Activated naive CD4-positive, alpha-beta T cell treated with anti-CD3 and anti-CD28 coated beads for 36 hours (primary cell): ENCODE data around the gene DENND1B. TPM values are rescaled to one million over a fixed set of nuclear protein-coding genes. Genes with fewer than 3 reads are reported as not detected.

Experiments used
- CTCF ChIA-PET: fragments of 350-600 bp; sonication (Branson Sonifier 250); formaldehyde crosslinking; loops from one replicate; lab custom pipeline; 2021; ENCODE audit warnings: antibody characterized with exemption; lab: Charles Lee
- DNase-seq: peaks from one replicate; pipeline ENCODE4 v3.0.0-alpha.2; 2020
- H3K27ac Mint-ChIP-seq: one replicate; pipeline ENCODE4 v1.8.0; 2021; ENCODE audit warnings: mild to moderate bottlenecking, mixed read lengths
- H3K27me3 Mint-ChIP-seq: one replicate; pipeline ENCODE4 v1.8.0; 2021; ENCODE audit warnings: low read depth, mixed read lengths
- H3K36me3 Mint-ChIP-seq: one replicate; pipeline ENCODE4 v1.8.0; 2021; ENCODE audit warnings: low read depth, mixed read lengths
- H3K4me1 Mint-ChIP-seq: one replicate; pipeline ENCODE4 v1.8.0; 2021; ENCODE audit warnings: low read depth, mixed read lengths
- H3K4me3 Mint-ChIP-seq: one replicate; pipeline ENCODE4 v1.8.0; 2021; ENCODE audit warnings: mild to moderate bottlenecking, moderate library complexity, mixed read lengths
- H3K9me3 Mint-ChIP-seq: one replicate; pipeline ENCODE4 v1.8.0; 2021; ENCODE audit warnings: mixed read lengths
- intact Hi-C: fragments of 100-400 bp; cut with micrococcal nuclease; formaldehyde crosslinking; loops from one replicate; pipeline ENCODE4 v1.15.1; 2023
- total RNA-seq, 2 experiments: library from RNA; stranded (reverse); gene quantifications; one replicate each; pipeline ENCODE4 v1.2.3, GENCODE V29; 2021

Gene DENND1B
- total RNA-seq, 2 experiments from 2014 or later: 8.9 to 9.7 TPM

GRCh38 chr1:197800379-197801110, 25.3 kb upstream of the DENND1B start:
- no peak overlapping the region for H3K4me3 Mint-ChIP-seq
- intact Hi-C loops: no loop called here

GRCh38 chr1:197799271-197799670, 24.0 kb upstream of the DENND1B start:
- no peak for DNase-seq
- H3K9me3 Mint-ChIP-seq: peaks cover 28% of the 10 kb centered on the region
- CTCF ChIA-PET: no interaction called here
- no peak overlapping the region for H3K27ac Mint-ChIP-seq
- no peak overlapping the region for H3K4me3 Mint-ChIP-seq
- intact Hi-C loops: no loop called here
- peaks cover 11% of the 10 kb centered on the region for H3K36me3 Mint-ChIP-seq
- H3K4me1 Mint-ChIP-seq: no peaks in the 10 kb centered on the region
- peaks cover 2% of the 10 kb centered on the region for H3K27me3 Mint-ChIP-seq

More at GRCh38 chr1:197800379-197801110, 25.3 kb upstream of the DENND1B start:
- CTCF ChIA-PET: interaction anchor here (0.6 kb wide), 1 partner anchor 288 kb away, joined by 3 read pairs; no protein-coding TSS in a partner anchor
- H3K27ac Mint-ChIP-seq: no peak overlapping the region
- DNase-seq: no peak
- H3K4me1 Mint-ChIP-seq: no peaks in the 10 kb centered on the region
- peaks cover 28% of the 10 kb centered on the region for H3K9me3 Mint-ChIP-seq
- peaks cover 11% of the 10 kb centered on the region for H3K36me3 Mint-ChIP-seq
- peaks cover 2% of the 10 kb centered on the region for H3K27me3 Mint-ChIP-seq

- Mint-ChIP-seq H3K36me3 (peaks cover 11% of the 10 kb centered on the region), H3K27ac (no peak overlapping the region), H3K4me1 (no peaks in the 10 kb centered on the region), H3K27me3 (peaks cover 2% of the 10 kb centered on the region), H3K9me3 (peaks cover 28% of the 10 kb centered on the region), H3K4me3 (no peak overlapping the region)
- CTCF ChIA-PET: interaction anchor here (0.7 kb wide), 1 partner anchor 93 kb away, joined by 3 read pairs; no protein-coding TSS in a partner anchor
- DNase-seq: no peak
- intact Hi-C loops: no loop called here
Measured at GRCh38 chr1:197798492-197798891, 23.2 kb upstream of the DENND1B start.

GRCh38 chr1:197797010-197797409, 21.7 kb upstream of the DENND1B start:
- Mint-ChIP-seq H3K27ac (no peak overlapping the region), H3K9me3 (peaks cover 28% of the 10 kb centered on the region), H3K27me3 (peaks cover 2% of the 10 kb centered on the region), H3K4me3 (no peak overlapping the region), H3K4me1 (no peaks in the 10 kb centered on the region), H3K36me3 (peaks cover 11% of the 10 kb centered on the region)
- intact Hi-C loops: no loop called here
- no peak for DNase-seq
- CTCF ChIA-PET: no interaction called here

- CTCF ChIA-PET: interaction anchor here (0.6 kb wide), 1 partner anchor 79 kb away, joined by 3 read pairs; no protein-coding TSS in a partner anchor
- Mint-ChIP-seq H3K4me3 (no peak overlapping the region), H3K4me1 (no peaks in the 10 kb centered on the region), H3K36me3 (no peaks in the 10 kb centered on the region), H3K27me3 (no peaks in the 10 kb centered on the region), H3K9me3 (no peaks in the 10 kb centered on the region), H3K27ac (no peak overlapping the region)
- intact Hi-C loops: no loop called here
- no peak for DNase-seq
Measured at GRCh38 chr1:197788741-197789739, 13.8 kb upstream of the DENND1B start.

- intact Hi-C loops: no loop called here
- H3K4me1 Mint-ChIP-seq: no peaks in the 10 kb centered on the region
- H3K27me3 Mint-ChIP-seq: no peaks in the 10 kb centered on the region
- H3K9me3 Mint-ChIP-seq: no peaks in the 10 kb centered on the region
- DNase-seq: no peak
- H3K27ac Mint-ChIP-seq: no peak overlapping the region
- CTCF ChIA-PET: no interaction called here
- H3K4me3 Mint-ChIP-seq: no peak overlapping the region
- H3K36me3 Mint-ChIP-seq: no peaks in the 10 kb centered on the region
Measured at GRCh38 chr1:197787623-197788536, 12.6 kb upstream of the DENND1B start.

- Mint-ChIP-seq H3K36me3 (no peaks in the 10 kb centered on the region), H3K9me3 (no peaks in the 10 kb centered on the region), H3K4me1 (no peaks in the 10 kb centered on the region), H3K4me3 (no peak overlapping the region), H3K27ac (no peak overlapping the region), H3K27me3 (no peaks in the 10 kb centered on the region)
- DNase-seq: no peak
- CTCF ChIA-PET: no interaction called here
- intact Hi-C loops: no loop called here
Measured at GRCh38 chr1:197787056-197787455, 11.8 kb upstream of the DENND1B start.

- no peak overlapping the region for H3K27ac Mint-ChIP-seq
- no peaks in the 10 kb centered on the region for H3K27me3 Mint-ChIP-seq
- no peaks in the 10 kb centered on the region for H3K36me3 Mint-ChIP-seq
- intact Hi-C loops: no loop called here
- DNase-seq: no peak
- H3K9me3 Mint-ChIP-seq: no peaks in the 10 kb centered on the region
- no peak overlapping the region for H3K4me3 Mint-ChIP-seq
- H3K4me1 Mint-ChIP-seq: no peaks in the 10 kb centered on the region
- CTCF ChIA-PET: no interaction called here
Measured at GRCh38 chr1:197786280-197786679, 11.0 kb upstream of the DENND1B start.

- no peak overlapping the region for H3K4me3 Mint-ChIP-seq
- H3K36me3 Mint-ChIP-seq: no peaks in the 10 kb centered on the region
- no peaks in the 10 kb centered on the region for H3K27me3 Mint-ChIP-seq
- no peaks in the 10 kb centered on the region for H3K9me3 Mint-ChIP-seq
- no peak overlapping the region for H3K27ac Mint-ChIP-seq
- intact Hi-C loops: no loop called here
- H3K4me1 Mint-ChIP-seq: peaks cover 9% of the 10 kb centered on the region
- CTCF ChIA-PET: interaction anchor here (1.2 kb wide), 1 partner anchor 14 kb away, joined by 3 read pairs; no protein-coding TSS in a partner anchor
- no peak for DNase-seq
Measured at GRCh38 chr1:197783510-197783948, 8.2 kb upstream of the DENND1B start.

GRCh38 chr1:197782722-197783360, 7.6 kb upstream of the DENND1B start:
- H3K36me3 Mint-ChIP-seq: no peaks in the 10 kb centered on the region
- no peak for DNase-seq
- no peak overlapping the region for H3K27ac Mint-ChIP-seq
- intact Hi-C loops: no loop called here
- H3K9me3 Mint-ChIP-seq: no peaks in the 10 kb centered on the region
- peaks cover 15% of the 10 kb centered on the region for H3K4me1 Mint-ChIP-seq
- H3K4me3 Mint-ChIP-seq: no peak overlapping the region
- CTCF ChIA-PET: interaction anchor here (1.2 kb wide), 1 partner anchor 13 kb away, joined by 3 read pairs; no protein-coding TSS in a partner anchor
- H3K27me3 Mint-ChIP-seq: no peaks in the 10 kb centered on the region

- no peaks in the 10 kb centered on the region for H3K36me3 Mint-ChIP-seq
- no peak overlapping the region for H3K27ac Mint-ChIP-seq
- no peaks in the 10 kb centered on the region for H3K27me3 Mint-ChIP-seq
- intact Hi-C loops: no loop called here
- H3K9me3 Mint-ChIP-seq: no peaks in the 10 kb centered on the region
- CTCF ChIA-PET: interaction anchor here (0.9 kb wide), 1 partner anchor 33 kb away, joined by 3 read pairs; no protein-coding TSS in a partner anchor
- H3K4me3 Mint-ChIP-seq: no peak overlapping the region
- DNase-seq: no peak
- H3K4me1 Mint-ChIP-seq: peaks cover 22% of the 10 kb centered on the region
Measured at GRCh38 chr1:197781968-197782721, 6.9 kb upstream of the DENND1B start.
